Thyroid gland (tissue), 4 donors: ENCODE measurements around the gene CDC6. TPM values are rescaled to one million over a fixed set of nuclear protein-coding genes. Genes with fewer than 3 reads are reported as not detected.
A peak's percentile ranks its signal among the peaks of the same experiment; 100 is the strongest.

Experiments
- DNase-seq, 2 donors: peaks; one replicate each; pipeline ENCODE4 v3.0.0-alpha.2; 2019
- H3K27ac ChIP-seq, 3 donors: fragments of 200-600 bp; sonication (generic); 1 replicate in 2 of 3; 2 replicates in 1 of 3; pipeline ENCODE4 v1.5.1; 2016 to 2019; ENCODE audit warnings: mild to moderate bottlenecking in 1 of 3, moderate library complexity in 1 of 3
- H3K27me3 ChIP-seq: fragments of 200-600 bp; sonication (generic); one replicate; pipeline ENCODE4 v1.5.1; 2019
- H3K36me3 ChIP-seq, 2 donors: fragments of 200-600 bp; sonication (generic); one replicate each; pipeline ENCODE4 v1.5.1; 2016 to 2019
- H3K4me1 ChIP-seq, 2 donors: fragments of 200-600 bp; sonication (generic); one replicate each; pipeline ENCODE4 v1.5.1; 2017 to 2019
- H3K4me3 ChIP-seq, 3 donors: fragments of 200-600 bp; sonication (generic); replicated peaks in 1 of 3; 1 replicate in 2 of 3; 2 replicates in 1 of 3; pipeline ENCODE4 v1.5.1; 2016; ENCODE audit warnings: mild to moderate bottlenecking in 1 of 3
- H3K9me3 ChIP-seq: fragments of 200-600 bp; sonication (generic); one replicate; pipeline ENCODE4 v1.5.1; 2017
- CTCF ChIP-seq, 6 experiments: fragments of 200-600 bp in 3 of 6; fragments of 450-650 bp in 3 of 6; sonication (generic) in 3 of 6; IDR thresholded peaks; one replicate each; pipeline ENCODE4 v1.5.1; 2016 to 2019; ENCODE audit warnings: antibody characterized with exemption in 6 of 6, mild to moderate bottlenecking in 2 of 6, inconsistent platforms in 1 of 6, moderate library complexity in 1 of 6
- POLR2A ChIP-seq, 2 donors: fragments of 450-650 bp; IDR thresholded peaks; one replicate each; pipeline ENCODE4 v1.6.1; 2017; ENCODE audit warnings: antibody characterized with exemption in 2 of 2, mild to moderate bottlenecking in 2 of 2, moderate library complexity in 1 of 2
- WGBS, 2 donors: methylation state at CpG; one replicate each; pipeline ENCODE4 v1.1.5; 2017; 5-methylcytosine and 5-hydroxymethylcytosine counted together
- intact Hi-C: fragments of 100-400 bp; cut with DNase I; formaldehyde crosslinking; loops from one replicate; pipeline ENCODE4 v1.15.1; 2023
- total RNA-seq, 4 donors: library from RNA; depleted of rRNA; stranded (reverse); fragments of >200 nt; gene quantifications; one replicate each; pipeline ENCODE4 v1.2.3, GENCODE V29; 2016

Gene CDC6
- total RNA-seq, 4 donors from 2014 or later: 0.63 to 5.2 (median 0.79) TPM

GRCh38 chr17:40313668-40314583, 26.2 kb downstream of the CDC6 start:
- Histone ChIP-seq H3K4me1 (peaks cover 85 to 89% of the 10 kb centered on the region in 2 donors), H3K27ac (peak overlapping the region; percentile 82 to 96 (median 88)), H3K36me3 (no peaks in the 10 kb centered on the region), H3K9me3 (no peaks in the 10 kb centered on the region), H3K4me3 (no peak overlapping the region), H3K27me3 (no peaks in the 10 kb centered on the region)
- DNase-seq: peak; percentile 63 to 79
- intact Hi-C loops: loop anchor here (2.0 kb wide), 1 partner anchor 31 kb away; no protein-coding TSS in a partner anchor
- no peak for TF ChIP-seq POLR2A (IDR thresholded peaks at IDR 0.05)
- TF ChIP-seq CTCF (IDR thresholded peaks at IDR 0.05): peak in 1 of 6 experiments; percentile 20
- 52 to 55% methylated on average over 7 of the region's 7 CpGs for WGBS, 2 donors

- no peaks in the 10 kb centered on the region for H3K36me3 ChIP-seq
- intact Hi-C loops: no loop called here
- H3K9me3 ChIP-seq: no peaks in the 10 kb centered on the region
- no peak overlapping the region for H3K4me3 ChIP-seq
- 40 to 43% methylated on average over 1 of the region's 3 CpGs for WGBS, 2 donors
- H3K4me1 ChIP-seq: peaks cover 85 to 87% of the 10 kb centered on the region in 2 donors
- H3K27ac ChIP-seq: peak overlapping the region; percentile 88 to 96 (median 93)
- no peak for TF ChIP-seq POLR2A (IDR thresholded peaks at IDR 0.05)
- DNase-seq: peak; percentile 99
- H3K27me3 ChIP-seq: no peaks in the 10 kb centered on the region
These were observed 26.9 kb downstream of the CDC6 start for GRCh38 chr17:40314584-40314956.

- no peaks in the 10 kb centered on the region for H3K27me3 ChIP-seq
- no peaks in the 10 kb centered on the region for H3K9me3 ChIP-seq
- H3K27ac ChIP-seq: peak overlapping the region; percentile 88 to 96 (median 93)
- peaks cover 85 to 87% of the 10 kb centered on the region in 2 donors for H3K4me1 ChIP-seq
- no peaks in the 10 kb centered on the region for H3K36me3 ChIP-seq
- intact Hi-C loops: no loop called here
- DNase-seq: no peak
- WGBS, 2 donors: 85 to 93% methylated on average over 3 of the region's 3 CpGs
- TF ChIP-seq CTCF (IDR thresholded peaks at IDR 0.05) (no peak), POLR2A (IDR thresholded peaks at IDR 0.05) (no peak)
- H3K4me3 ChIP-seq: no peak overlapping the region
These were observed 27.5 kb downstream of the CDC6 start for GRCh38 chr17:40315206-40315605.

- Histone ChIP-seq H3K4me3 (no peak overlapping the region), H3K4me1 (peaks cover 85 to 87% of the 10 kb centered on the region in 2 donors), H3K27me3 (no peaks in the 10 kb centered on the region), H3K9me3 (no peaks in the 10 kb centered on the region), H3K36me3 (no peaks in the 10 kb centered on the region), H3K27ac (peak overlapping the region; percentile 88 to 96 (median 93))
- intact Hi-C loops: no loop called here
- 47 to 54% methylated on average over 8 to 9 of the region's 9 CpGs for WGBS, 2 donors
- DNase-seq: no peak
- TF ChIP-seq POLR2A (IDR thresholded peaks at IDR 0.05) (no peak), CTCF (IDR thresholded peaks at IDR 0.05) (no peak)
These were observed 28.2 kb downstream of the CDC6 start for GRCh38 chr17:40315678-40316570.

GRCh38 chr17:40316571-40317344, 29.1 kb downstream of the CDC6 start:
- Histone ChIP-seq H3K27ac (peak overlapping the region; percentile 82 to 96 (median 93)), H3K27me3 (no peaks in the 10 kb centered on the region), H3K9me3 (no peaks in the 10 kb centered on the region), H3K36me3 (no peaks in the 10 kb centered on the region), H3K4me1 (peaks cover 85 to 87% of the 10 kb centered on the region in 2 donors), H3K4me3 (peak overlapping the region in 1 of 3 donors; percentile 95)
- TF ChIP-seq CTCF (IDR thresholded peaks at IDR 0.05) (no peak), POLR2A (IDR thresholded peaks at IDR 0.05) (peak in 1 of 2 donors; percentile 41)
- 17 to 36% methylated on average over 3 to 14 of the region's 38 CpGs for WGBS, 2 donors
- intact Hi-C loops: no loop called here
- peak; percentile 70 to 76 for DNase-seq
